DMS79 (cell line): ENCODE measurements around the gene MYH2.

Experiments
- DNase-seq: peaks from one replicate; lab custom pipeline; 2025; lab: John Stamatoyannopoulos, UW

MYH2 gene

DNA sequence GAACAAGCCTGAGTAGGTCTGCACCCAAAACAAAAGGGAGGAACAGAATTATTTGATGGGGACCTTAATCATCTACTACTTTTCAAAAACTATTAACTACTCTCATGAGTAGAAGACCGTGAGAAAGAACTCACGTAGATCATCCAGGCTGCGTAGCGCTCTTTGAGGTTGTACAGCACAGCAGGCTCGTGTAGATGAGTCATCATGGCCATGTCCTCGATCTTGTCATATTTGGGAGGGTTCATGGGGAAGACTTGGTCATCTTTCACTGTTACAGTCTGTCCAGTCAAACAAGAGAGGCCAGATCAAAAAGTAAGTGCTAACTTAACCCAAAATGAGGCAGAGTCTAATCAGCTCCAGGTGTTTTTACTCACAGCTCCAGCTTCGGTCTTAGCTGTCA is 33.4 kb downstream of the MYH2 start:
- no peak for DNase-seq

DNA sequence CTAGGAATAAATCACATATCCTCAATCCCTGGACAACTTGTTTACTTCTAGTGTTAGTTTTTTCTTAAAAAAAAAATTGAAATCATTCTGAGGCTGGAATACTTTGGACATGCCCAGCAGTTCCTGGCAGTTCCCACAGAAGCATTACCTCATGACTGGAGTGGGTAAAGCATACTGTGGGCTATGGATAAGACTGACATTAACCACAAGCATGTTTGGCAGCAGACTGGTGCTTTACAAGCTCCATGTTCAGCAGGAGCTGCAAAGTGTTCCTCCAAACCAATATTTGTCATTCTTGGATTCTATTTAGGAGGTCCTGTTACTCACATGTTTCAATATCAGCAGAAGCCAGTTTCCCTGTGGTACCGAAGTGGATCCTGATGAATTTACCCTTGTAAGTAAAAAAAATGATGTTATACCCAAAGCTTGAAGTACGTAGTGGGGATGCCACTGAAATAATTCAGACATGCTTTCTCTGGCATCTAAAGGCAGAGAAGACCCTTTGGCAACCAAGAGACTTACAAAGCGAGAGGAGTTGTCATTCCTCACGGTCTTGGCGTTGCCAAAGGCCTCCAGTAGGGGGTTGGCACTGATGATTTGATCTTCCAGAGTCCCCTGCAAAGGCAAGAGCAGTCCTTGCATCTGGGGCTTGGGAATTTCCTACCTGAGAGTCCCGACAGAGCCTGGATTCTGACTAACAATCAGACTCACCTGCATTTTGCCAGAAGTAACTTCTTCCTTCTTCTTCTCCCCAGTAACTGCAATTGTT is 36.0 kb downstream of the MYH2 start:
- DNase-seq: no peak

DNA sequence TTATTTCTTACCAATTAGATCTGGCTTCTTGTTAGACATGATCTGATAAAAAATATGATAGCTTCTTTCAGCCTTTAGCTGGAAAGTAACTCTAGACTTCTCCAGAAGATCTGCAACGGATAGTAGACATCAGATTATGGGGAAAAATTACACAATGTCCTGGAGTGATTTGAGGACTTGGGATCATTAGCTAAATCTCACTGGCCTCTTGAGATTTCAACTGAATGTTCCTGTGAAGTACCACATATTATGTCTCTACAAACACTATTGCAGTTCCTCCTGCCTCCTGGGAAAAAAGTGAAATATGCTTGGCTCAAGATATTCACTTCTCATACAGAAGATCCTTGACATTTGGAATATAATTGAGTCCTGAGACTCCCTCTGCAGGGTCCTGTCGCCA is 36.6 kb downstream of the MYH2 start:
- DNase-seq: no peak

DNA sequence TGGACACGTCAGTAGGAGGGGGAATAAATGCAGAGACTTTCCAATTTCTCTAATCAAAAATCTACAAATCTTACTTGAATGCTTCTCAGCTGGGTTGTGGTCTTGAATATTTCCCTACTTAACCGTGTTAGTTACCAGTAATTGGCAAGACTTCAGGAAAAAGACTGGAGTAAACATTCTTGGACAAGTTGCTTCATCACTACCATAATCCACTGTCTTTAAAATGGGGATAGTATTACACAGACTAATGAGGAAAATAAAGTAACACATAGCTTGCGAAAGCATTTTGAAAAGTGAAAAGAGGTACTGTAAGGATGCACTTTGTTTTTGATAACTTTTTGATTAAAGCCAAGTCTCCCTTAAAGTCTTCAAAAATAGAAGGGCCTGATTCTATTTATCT is 49.5 kb downstream of the MYH2 start:
- no peak for DNase-seq

DNA sequence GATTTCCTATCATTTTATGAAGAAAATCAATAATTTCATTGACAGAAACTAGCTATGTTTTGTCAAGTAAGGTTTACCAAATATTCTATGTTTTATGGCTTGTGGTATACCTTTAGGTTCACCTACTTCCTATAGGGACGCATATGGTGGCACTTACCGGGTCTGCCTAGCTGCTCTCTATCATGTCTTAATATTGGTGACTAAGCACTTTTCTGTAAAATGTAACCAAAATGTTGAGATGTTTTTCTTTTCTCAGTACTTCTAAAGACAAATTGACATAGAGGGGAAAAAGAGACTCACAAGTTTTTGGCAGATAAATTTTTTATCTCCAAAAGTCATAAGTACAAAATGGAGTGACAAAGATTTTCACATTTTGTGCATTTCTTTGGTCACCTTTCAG is 57.5 kb downstream of the MYH2 start:
- DNase-seq: no peak

DNA sequence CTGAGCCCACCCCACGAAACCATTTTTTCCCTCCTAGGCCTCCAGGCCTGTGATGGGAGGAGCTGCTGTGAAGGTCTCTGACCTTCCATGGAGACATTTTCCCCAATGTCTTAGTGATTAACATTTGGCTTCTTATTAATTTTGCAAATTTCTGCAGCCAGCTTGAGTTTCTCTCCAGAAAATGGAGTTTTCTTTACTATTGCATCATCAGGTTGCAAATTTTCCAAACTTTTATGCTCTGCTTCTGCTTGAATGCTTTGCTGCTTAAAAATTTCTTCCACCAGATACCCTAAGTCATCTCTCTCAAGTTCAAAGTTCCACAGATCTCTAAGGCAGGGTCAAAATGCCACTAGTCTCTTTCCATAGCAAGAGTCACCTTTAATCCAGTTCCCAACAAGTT is 67.2 kb downstream of the MYH2 start:
- no peak for DNase-seq

DNA sequence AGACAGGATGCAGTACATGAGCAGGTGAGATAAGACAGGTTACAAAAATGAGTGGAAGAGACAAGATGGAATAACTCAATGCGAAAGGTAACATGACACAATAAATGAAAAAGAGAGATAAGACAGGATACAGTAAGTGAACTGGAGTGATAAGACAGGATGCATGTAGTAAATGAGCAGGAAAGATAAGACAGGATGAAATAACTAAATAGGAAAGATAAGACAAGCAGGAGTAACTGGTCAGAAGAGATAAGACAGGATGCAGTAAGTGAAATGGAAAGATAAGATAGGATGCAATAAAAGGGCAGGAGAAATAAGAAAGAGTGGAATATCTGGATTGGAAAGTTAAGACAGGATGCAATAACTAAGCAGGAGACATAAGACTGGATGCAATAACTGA is 71.8 kb downstream of the MYH2 start:
- no peak for DNase-seq

DNA sequence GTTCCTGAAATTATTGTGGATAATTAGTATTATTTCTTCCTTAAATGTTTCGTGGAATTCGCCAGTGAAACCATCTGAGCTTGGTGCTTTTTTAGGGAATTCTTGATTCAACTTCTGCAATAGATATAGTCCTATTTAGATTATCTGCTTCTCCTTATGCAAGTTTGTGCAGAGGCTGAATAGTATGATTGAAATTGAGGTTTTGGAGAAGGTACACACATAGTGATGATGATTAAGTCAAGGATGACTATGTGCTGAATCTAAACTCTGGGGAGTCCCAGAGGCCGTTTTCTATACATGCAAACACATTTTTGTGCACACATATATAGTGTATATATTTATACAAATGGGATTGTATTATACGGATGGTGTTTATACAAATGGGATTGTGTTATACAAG is 74.9 kb downstream of the MYH2 start:
- DNase-seq: no peak

DNA sequence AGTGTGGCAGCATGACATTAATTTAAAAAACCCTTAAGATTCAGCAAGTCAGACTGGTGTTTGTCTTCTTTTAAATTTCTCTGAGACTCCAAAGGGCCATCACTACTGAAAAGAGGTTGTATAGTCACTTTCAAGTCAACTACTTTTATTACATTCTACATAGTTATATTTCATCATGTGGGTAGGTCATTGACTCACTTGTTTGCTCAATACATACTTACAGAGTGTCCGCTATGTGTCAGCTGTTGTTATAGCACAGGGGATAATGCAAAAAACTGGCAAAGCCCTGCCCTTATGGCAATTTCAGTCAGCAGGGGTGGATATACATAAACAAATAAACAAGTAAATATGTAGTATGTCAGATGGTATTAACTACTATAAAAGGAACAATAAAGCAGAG is 77.6 kb downstream of the MYH2 start:
- no peak for DNase-seq
